Activated T-helper 1 cell treated with Interleukin-2 at 50 U/mL for 16 hours (primary cell): ENCODE measurements around the gene PLAAT2.
"Not testable (repeated sequence)": the region's sequence is repeated elsewhere in the genome, so short reads cannot be mapped to it uniquely, and the experiment has no call there.

ENCODE experiments used
- DNase-seq: peaks from one replicate; pipeline ENCODE4 v3.0.0-alpha.2; 2020; ENCODE audit warnings: low read depth

PLAAT2 gene

GRCh38 chr11:63563201-63564055 lies at the start of gene PLAAT2:
PLAAT2 (minus strand) TSS chr11:63563379; CDS start chr11:63563324, 55 bp downstream.
- DNase-seq: no peak

GRCh38 chr11:63612181-63612580 lies 49.0 kb upstream of the PLAAT2 start:
- DNase-seq: no peak

- no peak for DNase-seq
Observed at GRCh38 chr11:63611395-63611747, 48.2 kb upstream of the PLAAT2 start.

GRCh38 chr11:63610604-63611394 lies 47.6 kb upstream of the PLAAT2 start:
- DNase-seq: no peak

- no peak for DNase-seq
Observed at GRCh38 chr11:63609971-63610580, 46.9 kb upstream of the PLAAT2 start.

GRCh38 chr11:63609536-63609935 lies 46.4 kb upstream of the PLAAT2 start:
- DNase-seq: no peak

GRCh38 chr11:63608353-63609345 lies 45.5 kb upstream of the PLAAT2 start:
- no peak for DNase-seq

- no peak for DNase-seq
Observed at GRCh38 chr11:63603180-63603518, 40.0 kb upstream of the PLAAT2 start.

- not testable (repeated sequence) for DNase-seq
Observed at GRCh38 chr11:63602290-63603179, 39.4 kb upstream of the PLAAT2 start.

GRCh38 chr11:63599211-63600122 lies 36.3 kb upstream of the PLAAT2 start:
- no peak for DNase-seq

- no peak for DNase-seq
Observed at GRCh38 chr11:63598556-63598955, 35.4 kb upstream of the PLAAT2 start.

- DNase-seq: no peak
Observed at GRCh38 chr11:63595296-63595695, 32.1 kb upstream of the PLAAT2 start.

- DNase-seq: no peak
Observed at GRCh38 chr11:63592975-63593395, 29.8 kb upstream of the PLAAT2 start.

- no peak for DNase-seq
Observed at GRCh38 chr11:63590024-63590788, 27.0 kb upstream of the PLAAT2 start.

GRCh38 chr11:63589000-63589399 lies 25.8 kb upstream of the PLAAT2 start:
- DNase-seq: no peak

GRCh38 chr11:63586451-63587166 lies 23.4 kb upstream of the PLAAT2 start:
- DNase-seq: no peak

- no peak for DNase-seq
Observed at GRCh38 chr11:63583357-63583677, 20.1 kb upstream of the PLAAT2 start.

GRCh38 chr11:63581224-63581623 lies 18.0 kb upstream of the PLAAT2 start:
- DNase-seq: not testable (repeated sequence)
